Right lung (tissue), 5 donors: Measurements from ENCODE around the gene ELF3. TPM values are rescaled to one million over a fixed set of nuclear protein-coding genes. Genes with fewer than 3 reads are reported as not detected.
A peak's percentile ranks its signal among the peaks of the same experiment; 100 is the strongest.
"Not testable (repeated sequence)": the region's sequence is repeated elsewhere in the genome, so short reads cannot be mapped to it uniquely, and the experiment has no call there.

Source experiments
- DNase-seq, 2 donors: peaks; one replicate each; pipeline ENCODE4 v3.0.0-alpha.2; 2013
- polyA plus RNA-seq, 5 donors: library from polyadenylated mRNA; unstranded; fragments of 120-200 nt; gene quantifications; one replicate each; pipeline versions ENCODE4 v1.2.1 to v1.2.3, GENCODE V29; 2013; ENCODE audit warnings: inconsistent platforms in 1 of 5, low replicate concordance in 1 of 5; ENCODE audit not compliant: insufficient read length in 5 of 5, insufficient read depth in 1 of 5

The ELF3 gene
- polyA plus RNA-seq, 5 donors = 54.6 to 93.2 (median 63.4) TPM

- no peak for DNase-seq
Measured at GRCh38 chr1:202005958-202006357, 4.4 kb upstream of the ELF3 start.

DNA sequence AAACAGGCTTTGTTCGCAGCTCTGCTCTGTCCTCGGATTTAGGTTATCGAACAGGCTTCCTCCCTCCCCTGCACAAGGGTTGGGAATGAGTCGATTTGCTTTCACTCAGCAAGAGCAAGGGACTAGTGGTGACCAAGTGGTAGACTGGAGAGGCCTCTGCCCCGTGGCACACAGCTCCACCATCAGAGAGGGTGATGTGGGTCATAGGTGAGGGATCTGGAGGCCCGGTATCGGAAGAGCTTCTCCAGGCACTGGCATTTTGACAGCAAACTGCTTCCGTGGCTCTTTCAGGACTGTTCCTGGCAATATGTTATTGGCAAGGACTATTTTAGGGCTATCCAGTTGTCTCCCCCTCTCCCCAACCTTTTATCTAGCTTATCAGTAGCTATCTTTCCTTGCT is 3.1 kb upstream of the ELF3 start:
- DNase-seq = no peak

GRCh38 chr1:202007805-202008489 is 2.4 kb upstream of the ELF3 start:
- DNase-seq = peak; percentile 74 to 76

GRCh38 chr1:202009326-202010179 is 834 bp upstream of the ELF3 start:
- peak; percentile 75 to 76 for DNase-seq

- DNase-seq = no peak
Measured at GRCh38 chr1:202011994-202012393, 1.6 kb downstream of the ELF3 start.

DNA sequence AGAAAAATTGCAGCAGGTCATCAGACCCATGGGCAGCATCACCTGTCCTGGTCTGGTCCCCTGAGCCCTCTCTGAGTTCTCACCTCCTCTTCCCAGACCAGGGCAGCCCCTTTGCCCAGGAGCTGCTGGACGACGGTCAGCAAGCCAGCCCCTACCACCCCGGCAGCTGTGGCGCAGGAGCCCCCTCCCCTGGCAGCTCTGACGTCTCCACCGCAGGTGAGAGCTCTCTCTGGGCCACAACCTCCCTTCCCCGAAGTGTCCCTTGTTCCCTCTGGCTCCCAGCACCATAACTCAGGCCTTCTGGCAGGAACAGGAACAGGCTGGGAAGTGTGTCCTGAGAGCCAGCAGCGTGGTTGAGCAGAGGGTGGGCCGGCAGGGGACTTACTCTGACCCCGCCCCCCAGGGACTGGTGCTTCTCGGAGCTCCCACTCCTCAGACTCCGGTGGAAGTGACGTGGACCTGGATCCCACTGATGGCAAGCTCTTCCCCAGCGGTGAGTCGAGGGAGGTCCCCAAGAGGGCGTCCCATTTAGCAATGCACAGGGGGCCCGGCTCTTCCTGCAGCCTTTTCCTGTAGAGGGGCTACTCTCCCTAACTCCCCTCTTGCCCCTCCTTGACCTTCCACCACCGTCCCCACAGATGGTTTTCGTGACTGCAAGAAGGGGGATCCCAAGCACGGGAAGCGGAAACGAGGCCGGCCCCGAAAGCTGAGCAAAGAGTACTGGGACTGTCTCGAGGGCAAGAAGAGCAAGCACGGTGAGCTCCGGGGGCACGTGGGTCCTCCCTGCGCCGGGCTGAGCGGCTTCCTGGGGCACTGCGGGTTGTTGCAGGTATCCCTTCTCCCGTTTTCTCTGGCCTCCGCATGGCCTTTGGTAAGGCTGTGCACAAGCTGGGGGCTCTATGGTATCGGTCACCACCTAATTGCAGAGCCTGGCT is 2.4 kb downstream of the ELF3 start:
- no peak for DNase-seq

DNA sequence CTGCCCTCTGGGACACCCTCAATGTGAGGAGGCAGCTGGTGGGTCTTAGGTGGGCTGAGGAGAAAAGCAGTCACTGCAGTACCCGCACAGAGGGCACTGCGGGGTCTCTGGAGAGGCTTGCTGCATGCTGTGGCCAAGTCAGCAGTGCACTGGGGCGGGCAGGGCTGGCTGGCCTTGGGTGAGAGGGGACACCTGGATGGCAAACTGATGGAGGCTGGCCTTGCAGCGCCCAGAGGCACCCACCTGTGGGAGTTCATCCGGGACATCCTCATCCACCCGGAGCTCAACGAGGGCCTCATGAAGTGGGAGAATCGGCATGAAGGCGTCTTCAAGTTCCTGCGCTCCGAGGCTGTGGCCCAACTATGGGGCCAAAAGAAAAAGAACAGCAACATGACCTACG is 3.2 kb downstream of the ELF3 start:
- DNase-seq = no peak

DNA sequence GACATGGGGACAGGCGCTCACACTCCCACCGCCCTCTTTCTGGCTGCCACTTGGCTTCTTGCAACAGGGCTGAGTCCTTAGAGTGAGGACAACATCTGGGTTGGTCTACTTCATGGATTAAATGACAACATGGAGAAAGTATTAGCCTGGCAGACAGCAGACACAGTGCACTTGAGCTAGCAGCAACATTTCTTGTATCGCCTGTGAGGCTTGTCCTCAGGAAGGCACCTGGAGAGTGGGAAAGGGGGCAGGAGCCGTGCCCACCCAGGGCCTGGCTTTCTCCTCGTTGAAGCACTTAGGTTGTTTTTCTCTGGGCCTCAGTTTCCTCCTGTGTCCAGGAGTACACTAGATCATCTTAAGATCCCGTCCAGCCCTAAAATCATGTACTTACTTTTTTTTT is 3.7 kb downstream of the ELF3 start:
- no peak for DNase-seq

DNA sequence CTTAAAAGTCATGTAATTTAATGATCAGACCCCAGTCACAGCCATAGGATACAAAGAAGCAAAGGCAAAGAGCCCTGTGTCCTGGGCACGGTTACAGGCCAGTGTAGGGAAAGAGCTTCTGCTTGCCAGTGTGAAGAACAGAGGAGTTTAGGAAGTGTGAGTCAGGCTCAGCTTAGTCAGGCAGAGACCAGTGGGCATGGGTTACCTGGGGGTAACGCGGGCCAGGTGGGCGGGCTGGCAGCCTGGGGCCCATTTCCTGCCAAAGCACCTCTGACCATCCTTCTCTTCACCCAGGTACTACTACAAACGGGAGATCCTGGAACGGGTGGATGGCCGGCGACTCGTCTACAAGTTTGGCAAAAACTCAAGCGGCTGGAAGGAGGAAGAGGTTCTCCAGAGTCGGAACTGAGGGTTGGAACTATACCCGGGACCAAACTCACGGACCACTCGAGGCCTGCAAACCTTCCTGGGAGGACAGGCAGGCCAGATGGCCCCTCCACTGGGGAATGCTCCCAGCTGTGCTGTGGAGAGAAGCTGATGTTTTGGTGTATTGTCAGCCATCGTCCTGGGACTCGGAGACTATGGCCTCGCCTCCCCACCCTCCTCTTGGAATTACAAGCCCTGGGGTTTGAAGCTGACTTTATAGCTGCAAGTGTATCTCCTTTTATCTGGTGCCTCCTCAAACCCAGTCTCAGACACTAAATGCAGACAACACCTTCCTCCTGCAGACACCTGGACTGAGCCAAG is 4.7 kb downstream of the ELF3 start:
- DNase-seq = no peak

DNA sequence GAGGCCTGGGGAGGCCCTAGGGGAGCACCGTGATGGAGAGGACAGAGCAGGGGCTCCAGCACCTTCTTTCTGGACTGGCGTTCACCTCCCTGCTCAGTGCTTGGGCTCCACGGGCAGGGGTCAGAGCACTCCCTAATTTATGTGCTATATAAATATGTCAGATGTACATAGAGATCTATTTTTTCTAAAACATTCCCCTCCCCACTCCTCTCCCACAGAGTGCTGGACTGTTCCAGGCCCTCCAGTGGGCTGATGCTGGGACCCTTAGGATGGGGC is 5.2 kb downstream of the ELF3 start:
- DNase-seq = no peak

DNA sequence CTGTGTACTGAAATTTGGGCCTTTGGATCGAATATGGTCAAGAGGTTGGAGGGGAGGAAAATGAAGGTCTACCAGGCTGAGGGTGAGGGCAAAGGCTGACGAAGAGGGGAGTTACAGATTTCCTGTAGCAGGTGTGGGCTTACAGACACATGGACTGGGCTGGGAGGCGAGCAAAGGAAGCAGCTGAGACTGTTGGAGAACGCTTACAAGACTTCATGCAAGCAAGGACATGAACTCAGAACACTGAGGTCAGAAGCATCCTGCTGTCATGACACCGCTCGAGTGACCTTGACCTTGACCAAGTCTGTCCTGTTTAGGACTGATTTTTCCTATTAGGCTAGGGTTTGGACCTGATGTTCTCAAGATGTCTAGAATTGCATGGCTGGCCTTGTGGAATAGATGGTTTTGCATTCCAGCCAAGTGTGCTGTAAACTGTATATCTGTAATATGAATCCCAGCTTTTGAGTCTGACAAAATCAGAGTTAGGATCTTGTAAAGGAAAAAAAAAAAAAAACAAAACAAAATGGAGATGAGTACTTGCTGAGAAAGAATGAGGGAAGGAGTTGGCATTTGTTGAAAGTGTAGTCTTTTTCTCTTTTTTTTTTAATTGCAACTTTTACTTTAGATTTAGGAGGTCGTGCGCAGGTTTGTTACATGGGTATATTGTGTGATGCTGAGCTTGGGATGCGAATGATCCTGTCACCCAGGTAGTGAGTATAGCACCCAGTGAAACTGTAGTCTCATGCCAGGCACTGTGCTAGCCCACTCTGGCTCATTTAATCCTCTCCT is 5.8 kb downstream of the ELF3 start:
- no peak for DNase-seq

DNA sequence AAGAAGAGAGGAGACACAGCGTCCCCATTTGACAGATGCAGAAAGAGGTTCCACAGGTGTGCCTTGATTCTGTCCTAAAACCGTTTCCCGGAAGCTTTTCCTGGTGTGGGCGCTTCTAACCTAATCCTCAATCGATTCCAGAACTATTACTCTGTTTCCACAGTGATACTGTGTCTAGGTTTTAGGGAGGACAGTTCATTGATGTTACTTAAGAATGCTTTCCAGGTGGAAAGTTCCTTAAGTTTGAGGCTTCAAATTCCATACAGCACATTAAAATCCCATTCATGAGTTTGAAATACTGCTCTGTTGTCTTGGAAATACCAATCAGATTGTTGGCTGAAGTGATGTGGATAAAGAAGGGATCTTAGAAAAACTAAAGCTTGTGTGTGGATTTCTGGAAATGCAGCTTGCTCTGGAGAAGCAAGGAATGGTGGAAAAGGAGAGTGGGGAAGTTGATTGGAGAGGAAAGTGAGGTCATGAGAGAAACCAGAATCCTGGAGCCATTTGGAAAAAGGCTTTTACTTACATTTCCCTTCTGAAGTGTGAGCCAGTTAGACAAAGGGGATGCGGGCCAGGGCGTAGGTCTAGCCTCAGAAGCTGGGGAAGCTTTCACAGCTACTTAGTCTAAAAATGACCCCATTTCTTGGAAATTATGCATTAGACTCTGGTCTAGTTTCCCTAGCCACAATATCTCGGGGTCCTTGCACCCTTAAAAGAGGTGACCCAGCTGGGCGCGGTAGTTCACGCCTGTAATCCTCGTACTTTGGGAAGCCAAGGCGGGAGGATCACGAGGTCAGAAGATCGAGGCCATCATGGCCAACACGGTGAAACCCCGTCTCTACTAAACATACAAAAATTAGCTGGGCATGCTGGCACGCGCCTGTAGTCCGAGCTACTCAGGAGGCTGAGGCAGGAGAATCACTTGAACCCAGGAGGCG is 6.7 kb downstream of the ELF3 start:
- DNase-seq = no peak

GRCh38 chr1:202017749-202018467 is 7.5 kb downstream of the ELF3 start:
- DNase-seq = no peak

- peak; percentile 48 to 50 for DNase-seq
Measured at GRCh38 chr1:202018468-202019234, 8.3 kb downstream of the ELF3 start.

DNA sequence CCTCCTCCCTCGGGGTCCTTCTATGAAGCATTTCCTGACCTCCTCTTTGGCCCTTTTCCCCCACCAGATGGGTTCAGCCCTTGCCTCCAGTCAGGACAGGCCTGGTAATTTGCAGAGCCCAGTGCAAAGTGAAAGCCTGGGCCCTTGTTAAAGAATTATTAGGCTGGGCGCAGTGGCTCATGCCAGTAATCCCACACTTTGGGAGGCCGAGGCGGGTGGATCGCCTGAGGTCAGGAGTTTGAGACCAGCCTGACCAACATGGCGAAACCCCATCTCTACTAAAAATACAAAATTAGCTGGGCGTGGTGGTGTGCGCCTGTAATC is 8.8 kb downstream of the ELF3 start:
- not testable (repeated sequence) for DNase-seq

GRCh38 chr1:202023001-202023433 is 12.6 kb downstream of the ELF3 start:
- peak; percentile 40 to 49 for DNase-seq

GRCh38 chr1:202029171-202029665 is 18.8 kb downstream of the ELF3 start:
- DNase-seq = no peak

- no peak for DNase-seq
Measured at GRCh38 chr1:202029727-202030126, 19.3 kb downstream of the ELF3 start.
